HG02852 (cell line): ENCODE results near the gene DRD1.
"Not testable (repeated sequence)": the region's sequence is repeated elsewhere in the genome, so short reads cannot be mapped to it uniquely, and the experiment has no call there.

Experiments
- ATAC-seq: cut with Tn5 transposase; IDR thresholded peaks from one replicate; pipeline ENCODE4 v1.9.1; 2021; ENCODE audit warnings: mild to moderate bottlenecking, moderate library complexity; ENCODE audit not compliant: unreplicated experiment

Gene DRD1

DNA sequence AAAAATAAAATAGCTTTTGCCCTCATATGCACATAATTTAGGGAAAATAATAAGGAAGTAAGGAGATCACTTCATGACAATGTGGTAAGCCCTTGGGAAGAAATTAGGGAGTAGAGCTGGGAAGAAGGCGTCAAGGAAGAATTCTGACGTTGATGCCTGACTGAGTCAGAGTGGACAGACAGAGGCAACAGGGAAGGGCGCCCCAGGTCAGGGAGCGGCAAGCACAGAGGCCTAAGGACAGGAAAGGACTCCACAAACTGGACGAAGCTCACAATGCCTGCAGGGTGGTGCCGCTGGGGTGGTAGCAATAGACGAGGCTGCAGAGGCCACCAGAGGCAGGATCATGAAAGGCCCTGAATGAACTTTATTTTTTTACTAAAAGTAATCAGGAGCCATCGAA, 7.6 kb downstream of the DRD1 start:
- ATAC-seq: no peak

DNA sequence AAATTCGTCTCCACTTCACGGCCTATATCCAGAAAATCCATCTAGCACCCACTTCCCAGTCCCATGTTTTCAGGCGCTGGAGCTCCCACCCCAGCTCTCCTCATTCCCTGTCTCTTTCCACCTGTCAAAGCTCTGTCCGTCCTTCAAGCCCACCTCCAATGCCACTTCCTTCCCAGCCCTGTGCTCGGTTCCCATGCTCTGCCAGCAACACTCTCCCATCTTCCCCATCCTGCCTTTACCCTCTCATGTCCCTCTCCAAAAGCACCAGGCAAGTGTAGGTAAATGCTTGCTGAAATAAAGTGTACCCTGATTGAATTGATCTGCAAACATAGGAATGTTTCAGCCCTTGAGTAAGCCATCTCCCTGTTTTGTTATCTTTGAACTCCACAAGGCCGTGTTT, 9.2 kb downstream of the DRD1 start:
- ATAC-seq: no peak

DNA sequence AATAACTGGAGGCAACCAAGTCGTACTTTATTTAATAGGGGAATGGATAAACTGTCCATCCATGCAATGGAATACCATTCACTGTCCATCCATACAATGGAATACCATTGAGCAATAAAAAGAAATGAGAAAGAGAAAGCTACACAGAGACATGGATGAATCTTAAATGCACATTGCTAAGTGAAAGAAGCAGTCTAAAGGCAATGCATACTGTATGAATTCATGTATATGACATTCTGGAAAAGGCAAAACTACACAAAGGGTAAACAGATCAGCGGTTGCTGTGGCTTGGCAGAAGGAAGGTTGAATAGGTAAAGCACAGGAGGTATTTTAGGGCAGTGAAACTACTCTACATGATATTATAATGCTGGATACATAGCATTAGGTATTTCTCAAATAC, 16.2 kb downstream of the DRD1 start:
- ATAC-seq: no peak

DNA sequence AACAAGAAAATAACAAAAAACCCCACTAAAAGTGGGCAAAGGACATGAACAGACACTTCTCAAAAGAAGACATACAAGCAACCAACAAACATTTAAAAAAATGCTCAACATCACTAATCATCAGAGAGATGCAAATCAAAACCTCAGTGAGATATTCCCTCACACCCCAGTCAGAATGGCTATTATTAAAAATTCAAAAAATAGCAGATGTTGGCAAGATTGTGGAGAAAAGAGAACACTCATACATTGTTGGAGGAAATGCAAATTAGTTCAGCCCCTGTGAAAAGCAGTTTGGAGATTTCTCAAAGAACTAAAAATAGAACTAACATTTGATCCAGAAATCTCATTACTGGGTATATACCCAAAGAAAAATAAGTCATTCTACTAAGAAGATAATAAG, 19.4 kb downstream of the DRD1 start:
- not testable (repeated sequence) for ATAC-seq

DNA sequence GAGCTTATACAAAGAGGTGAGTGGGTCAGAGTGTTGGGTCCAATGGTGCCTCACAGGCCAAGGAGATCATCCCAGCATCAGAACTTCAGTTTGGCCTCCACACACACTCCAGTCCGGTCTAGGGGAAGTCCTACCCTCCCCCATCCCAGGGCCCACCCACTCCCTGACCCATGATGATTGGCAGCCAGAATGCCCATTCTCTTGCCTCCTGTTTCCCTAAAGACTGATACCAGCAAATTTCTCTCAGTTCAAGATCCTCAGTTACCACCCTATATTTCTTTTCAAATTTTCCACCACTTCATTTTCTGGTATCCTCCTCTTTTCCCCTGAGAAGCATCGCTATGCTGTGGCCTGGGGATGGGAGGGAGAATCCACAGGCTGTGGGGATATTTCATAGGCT, 21.9 kb downstream of the DRD1 start:
- no peak for ATAC-seq

DNA sequence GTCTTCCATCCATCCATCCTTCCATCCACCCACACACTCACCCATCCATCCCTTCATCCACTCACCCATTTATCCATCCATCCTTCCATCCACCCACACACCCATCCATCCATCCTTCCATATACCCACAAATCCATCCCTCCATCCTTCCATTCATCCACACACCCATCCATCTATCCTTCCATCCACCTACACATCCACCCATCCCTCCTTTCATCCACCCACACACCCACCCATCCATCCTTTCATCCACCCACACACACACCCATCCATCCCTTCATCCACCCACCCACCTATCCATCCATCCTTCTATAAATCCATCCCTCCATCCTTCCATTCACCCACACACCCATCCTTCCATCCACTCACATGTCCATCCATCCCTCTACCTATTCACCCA, 23.6 kb downstream of the DRD1 start:
- ATAC-seq: no peak

DNA sequence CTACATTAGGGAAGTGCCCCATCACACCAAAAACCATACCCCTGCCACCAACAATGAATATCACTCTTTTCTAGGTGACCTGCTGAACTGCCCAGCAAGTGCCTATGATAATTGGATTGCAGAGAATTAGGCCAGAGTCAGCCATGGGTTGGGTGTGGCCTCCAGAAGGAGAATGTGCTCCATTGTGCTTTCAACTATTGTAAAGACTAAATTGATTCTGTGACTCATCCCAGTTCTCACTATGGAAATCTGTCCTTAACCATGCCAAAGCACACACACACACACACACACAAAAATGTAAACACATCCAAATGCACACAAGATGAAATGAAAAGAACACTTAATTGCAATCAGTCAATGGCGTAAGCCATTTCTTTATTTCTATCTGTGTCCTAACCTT, 25.7 kb downstream of the DRD1 start:
- ATAC-seq: no peak

DNA sequence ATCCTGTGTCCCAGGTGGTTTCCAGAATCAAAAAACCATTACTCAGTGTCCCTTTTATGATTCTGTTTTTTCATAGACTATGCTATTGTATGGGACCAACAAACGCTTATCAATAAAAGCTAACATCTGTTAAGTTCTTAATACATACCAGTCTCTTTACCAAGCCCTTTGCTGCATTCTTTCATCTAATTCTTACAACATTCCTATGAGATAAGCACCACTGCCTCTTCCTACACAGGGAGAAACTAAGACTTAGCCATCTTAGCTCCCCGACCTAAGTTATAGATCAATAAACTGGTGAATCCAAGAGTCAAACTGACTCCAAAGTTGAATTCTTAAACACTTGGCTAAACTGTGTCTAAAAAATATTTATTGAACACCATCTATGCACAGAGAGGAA, 26.6 kb downstream of the DRD1 start:
- ATAC-seq: no peak

DNA sequence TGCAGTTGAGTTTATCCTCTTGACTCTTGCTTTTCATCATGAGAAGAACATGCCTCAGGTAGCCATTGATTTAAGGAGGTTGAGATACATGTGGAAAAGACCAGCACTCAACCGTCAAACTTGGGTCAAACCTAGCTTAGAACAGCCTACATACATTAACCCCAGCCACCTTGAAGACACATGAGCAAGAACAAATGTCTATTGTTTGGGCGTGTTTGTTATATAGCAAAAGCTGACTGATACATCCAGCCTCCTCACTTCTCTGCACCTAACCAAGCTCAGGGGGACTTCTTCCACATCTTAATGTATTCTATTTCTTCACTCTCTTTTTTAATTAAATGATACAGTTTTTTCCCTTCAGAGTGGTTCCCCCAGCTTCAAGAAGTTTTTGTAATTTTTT, 28.7 kb downstream of the DRD1 start:
- ATAC-seq: no peak

DNA sequence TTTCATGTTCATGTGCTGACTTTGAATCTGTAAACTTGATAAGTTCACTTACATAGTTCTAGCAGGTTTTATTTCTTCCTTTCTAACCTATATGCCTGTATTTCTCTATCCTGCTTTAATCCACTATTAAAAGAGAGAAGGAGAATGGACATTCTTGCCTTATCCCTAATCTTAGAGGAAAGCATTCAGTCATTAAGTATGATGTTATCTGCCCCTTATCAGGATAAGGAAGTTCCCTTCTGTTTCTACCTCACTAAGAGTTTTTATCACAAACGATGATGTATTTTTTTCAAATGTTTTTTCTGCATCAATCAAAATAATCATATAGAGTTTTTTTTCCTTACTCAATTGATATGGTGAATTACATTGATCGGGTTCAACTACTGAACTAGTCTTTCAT, 33.1 kb downstream of the DRD1 start:
- no peak for ATAC-seq

DNA sequence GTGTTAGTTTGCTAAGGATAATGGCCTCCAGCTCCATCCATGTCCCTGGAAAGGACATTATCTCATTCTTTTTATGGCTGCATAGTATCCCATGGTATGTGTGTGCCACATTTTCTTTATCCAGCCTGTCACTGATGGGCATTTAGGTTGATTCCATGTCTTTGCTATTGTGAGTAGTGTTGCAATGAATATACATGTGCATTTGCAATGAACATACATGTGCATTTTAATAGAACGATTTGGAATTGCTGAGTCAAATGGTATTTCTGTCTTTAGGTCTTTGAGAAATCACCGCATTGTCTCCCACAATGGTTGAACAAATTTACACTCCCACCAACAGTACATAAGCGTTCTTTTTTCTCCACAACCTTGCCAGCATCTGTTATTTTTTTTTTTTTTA, 37.7 kb downstream of the DRD1 start:
- no peak for ATAC-seq

DNA sequence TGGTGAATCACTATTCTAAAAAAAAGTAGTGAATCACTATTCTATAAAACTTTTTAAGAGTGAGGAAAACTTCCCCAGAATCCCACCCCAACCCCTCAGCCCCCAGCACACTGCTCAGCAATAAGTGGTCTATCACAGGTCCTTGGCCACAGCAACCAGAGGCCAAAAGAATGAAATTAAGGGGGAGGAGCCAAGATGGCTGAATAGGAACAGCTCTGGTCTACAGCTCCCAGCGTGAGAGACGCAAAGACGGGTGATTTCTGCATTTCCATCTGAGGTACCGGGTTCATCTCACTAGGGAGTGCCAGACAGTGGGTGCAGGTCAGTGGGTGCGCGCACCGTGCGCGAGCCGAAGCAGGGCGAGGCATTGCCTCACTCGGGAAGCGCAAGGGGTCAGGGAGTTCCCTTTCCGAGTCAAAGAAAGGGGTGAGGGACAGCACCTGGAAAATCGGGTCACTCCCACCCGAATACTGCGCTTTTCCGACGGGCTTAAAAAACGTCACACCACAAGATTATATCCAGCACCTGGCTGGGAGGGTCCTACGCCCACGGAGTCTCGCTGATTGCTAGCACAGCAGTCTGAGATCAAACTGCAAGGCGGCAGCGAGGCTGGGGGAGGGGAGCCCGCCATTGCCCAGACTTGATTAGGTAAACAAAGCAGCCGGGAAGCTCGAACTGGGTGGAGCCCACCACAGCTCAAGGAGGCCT, 46.2 kb downstream of the DRD1 start:
- not testable (repeated sequence) for ATAC-seq

DNA sequence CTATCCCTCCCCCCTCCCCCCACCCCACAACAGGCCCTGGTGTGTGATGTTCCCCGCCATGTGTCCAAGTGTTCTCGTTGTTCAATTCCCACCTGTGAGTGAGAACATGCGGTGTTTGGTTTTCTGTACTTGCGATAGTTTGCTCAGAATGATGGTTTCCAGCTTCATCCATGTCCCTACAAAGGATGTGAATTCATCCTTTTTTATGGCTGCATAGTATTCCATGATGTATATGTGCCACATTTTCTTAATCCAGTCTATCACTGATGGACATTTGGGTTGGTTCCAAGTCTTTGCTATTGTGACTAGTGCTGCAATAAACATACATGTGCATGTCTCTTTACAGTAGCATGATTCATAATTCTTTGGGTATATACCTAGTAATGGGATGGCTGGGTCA, 48.6 kb downstream of the DRD1 start:
- ATAC-seq: not testable (repeated sequence)

DNA sequence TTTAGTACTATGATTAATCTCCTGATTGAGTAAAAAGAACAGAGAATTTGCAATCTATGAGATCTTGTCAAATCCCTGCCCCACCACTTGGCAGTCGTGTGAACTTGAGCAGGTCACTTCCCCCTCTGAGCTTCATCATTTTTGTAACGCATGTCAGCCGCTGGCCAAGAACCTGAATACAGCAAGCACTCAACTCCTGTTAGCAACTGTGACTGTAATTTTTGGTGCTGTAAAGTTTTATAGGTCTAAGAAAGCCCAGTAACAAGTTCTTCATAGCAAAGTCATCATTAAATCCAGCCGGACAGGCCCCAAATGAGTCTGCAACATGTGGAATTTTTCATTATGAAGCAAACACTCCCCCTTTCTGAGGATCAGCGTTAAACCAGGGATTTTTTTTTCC, 49.4 kb downstream of the DRD1 start:
- no peak for ATAC-seq

DNA sequence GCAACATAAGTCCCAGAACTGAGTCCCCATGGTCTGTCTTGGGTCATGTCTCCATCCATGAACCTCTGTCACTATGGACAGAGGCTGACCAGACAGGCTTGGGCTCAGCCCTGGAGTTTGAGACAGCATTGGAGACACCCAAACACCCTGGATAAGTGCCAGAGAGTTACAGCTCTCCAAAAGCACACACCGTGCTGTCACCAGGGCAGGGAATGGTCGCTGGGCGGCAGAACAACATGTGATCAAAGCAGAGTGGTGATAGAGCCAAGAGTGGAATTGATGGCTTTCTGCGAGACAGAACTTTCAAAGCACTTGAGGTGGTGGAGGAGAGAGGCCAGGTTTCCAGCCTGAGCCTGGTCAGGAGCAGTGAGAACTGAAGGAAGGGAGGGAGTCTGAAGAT, 50.1 kb downstream of the DRD1 start:
- no peak for ATAC-seq

DNA sequence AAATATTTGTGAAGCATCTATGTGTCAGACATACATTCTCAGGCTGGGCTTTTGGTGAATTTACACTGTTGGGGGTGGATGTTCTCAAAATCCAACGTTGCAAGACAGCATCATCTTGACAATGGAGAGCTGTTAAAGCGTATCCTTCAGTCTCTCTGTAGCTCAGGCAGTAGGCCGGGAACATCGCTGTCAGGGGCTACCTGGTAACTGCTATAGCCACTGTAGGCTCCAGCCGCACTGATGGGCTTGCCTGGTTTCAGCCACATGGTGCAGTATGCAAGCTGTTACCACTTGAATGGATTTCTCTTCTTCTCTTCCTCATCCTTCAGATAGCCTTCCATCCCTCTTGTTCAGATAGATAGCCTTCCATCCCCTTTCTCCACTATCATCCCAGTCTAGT, 51.7 kb downstream of the DRD1 start:
- no peak for ATAC-seq

DNA sequence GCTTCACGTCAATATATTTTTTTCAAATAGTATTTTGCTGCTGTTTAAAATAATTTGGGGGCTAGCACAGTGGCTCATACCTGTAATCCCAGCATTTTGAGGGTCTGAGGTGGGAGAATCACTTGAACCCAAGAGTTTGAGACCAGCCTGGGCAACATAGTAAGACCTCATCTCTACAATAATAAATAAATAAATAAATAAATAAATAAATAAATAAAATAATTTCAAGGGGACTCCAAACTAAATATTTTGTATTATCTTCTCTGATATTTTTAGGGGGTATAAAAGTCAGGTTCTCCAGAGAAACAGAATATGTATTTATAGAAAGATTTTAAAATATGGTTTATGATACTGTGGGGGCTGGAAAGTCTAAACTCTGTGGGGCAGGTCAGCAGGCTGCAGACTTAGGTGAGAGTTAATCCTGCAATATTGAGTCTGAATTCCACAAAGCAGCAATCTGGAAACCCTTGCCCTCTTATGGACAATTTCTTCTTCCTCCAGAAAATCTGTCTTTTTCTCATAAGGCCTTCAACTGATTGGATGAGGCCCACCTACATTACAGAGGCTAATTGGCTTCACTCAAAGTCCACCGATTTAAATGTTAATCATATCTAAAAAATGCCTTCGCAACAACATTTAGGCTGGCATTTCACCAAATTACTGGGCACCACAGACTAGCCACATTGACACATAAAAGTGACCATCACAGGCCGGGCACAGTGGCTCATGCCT, 53.5 kb downstream of the DRD1 start:
- ATAC-seq: no peak
